HG03064 (cell line): ENCODE measurements around the gene KRT20.
"Not testable (repeated sequence)": the region's sequence is repeated elsewhere in the genome, so short reads cannot be mapped to it uniquely, and the experiment has no call there.

Source experiments
- ATAC-seq: cut with Tn5 transposase; IDR thresholded peaks from one replicate; pipeline ENCODE4 v1.9.1; 2021; ENCODE audit warnings: low read depth; ENCODE audit not compliant: unreplicated experiment

KRT20 gene

GRCh38 chr17:40901981-40902474, 17.0 kb upstream of the KRT20 start:
- ATAC-seq = no peak

GRCh38 chr17:40900809-40901356, 15.8 kb upstream of the KRT20 start:
- no peak for ATAC-seq

GRCh38 chr17:40896916-40897455, 11.9 kb upstream of the KRT20 start:
- ATAC-seq = no peak

- ATAC-seq = no peak
Observed at GRCh38 chr17:40895106-40895730, 10.2 kb upstream of the KRT20 start.

GRCh38 chr17:40888196-40888720, 3.2 kb upstream of the KRT20 start:
- no peak for ATAC-seq

- ATAC-seq = no peak
Observed at GRCh38 chr17:40886090-40886489, 1.0 kb upstream of the KRT20 start.

GRCh38 chr17:40883626-40884334, 1.3 kb downstream of the KRT20 start:
- ATAC-seq = no peak

- ATAC-seq = no peak
Observed at GRCh38 chr17:40883031-40883430, 2.0 kb downstream of the KRT20 start.

- ATAC-seq = no peak
Observed at GRCh38 chr17:40879026-40879425, 6.0 kb downstream of the KRT20 start.

GRCh38 chr17:40878044-40878443, 7.0 kb downstream of the KRT20 start:
- no peak for ATAC-seq

- no peak for ATAC-seq
Observed at GRCh38 chr17:40873801-40874200, 11.2 kb downstream of the KRT20 start.

- no peak for ATAC-seq
Observed at GRCh38 chr17:40873255-40873654, 11.8 kb downstream of the KRT20 start.

GRCh38 chr17:40872416-40872815, 12.6 kb downstream of the KRT20 start:
- ATAC-seq = no peak

- ATAC-seq = no peak
Observed at GRCh38 chr17:40871316-40871715, 13.7 kb downstream of the KRT20 start.

GRCh38 chr17:40870136-40870535, 14.9 kb downstream of the KRT20 start:
- no peak for ATAC-seq

GRCh38 chr17:40866838-40867237, 18.2 kb downstream of the KRT20 start, which contains the start of gene KRT12:
Gene KRT12 (minus strand): TSS chr17:40867223. CDS start chr17:40867186, 37 bp downstream.
- no peak for ATAC-seq

- no peak for ATAC-seq
Observed at GRCh38 chr17:40864661-40865390, 20.2 kb downstream of the KRT20 start.

GRCh38 chr17:40862985-40863733, 21.9 kb downstream of the KRT20 start:
- no peak for ATAC-seq

GRCh38 chr17:40859536-40859935, 25.5 kb downstream of the KRT20 start:
- no peak for ATAC-seq

GRCh38 chr17:40858667-40859066, 26.4 kb downstream of the KRT20 start:
- not testable (repeated sequence) for ATAC-seq
